HS-27A (cell line): ENCODE data around the gene TMEM150A.
"Not testable (repeated sequence)": the region's sequence is repeated elsewhere in the genome, so short reads cannot be mapped to it uniquely, and the experiment has no call there.

ENCODE experiments used
- DNase-seq: peaks from one replicate; pipeline ENCODE4 v3.0.0-alpha.2; 2012; ENCODE audit warnings: low read depth, missing footprints

The TMEM150A gene

GRCh38 chr2:85566265-85566664, 36.2 kb downstream of the TMEM150A start:
- DNase-seq = no peak

- no peak for DNase-seq
Observed at GRCh38 chr2:85564144-85564563, 38.3 kb downstream of the TMEM150A start.

- DNase-seq = no peak
Observed at GRCh38 chr2:85561280-85562212, 41.0 kb downstream of the TMEM150A start, which contains the start of gene GGCX. Gene GGCX (minus strand): TSS chr2:85561493. CDS start chr2:85561428, 65 bp downstream.

GRCh38 chr2:85560812-85561279, 41.7 kb downstream of the TMEM150A start:
- DNase-seq = no peak

GRCh38 chr2:85560403-85560726, 42.1 kb downstream of the TMEM150A start:
- not testable (repeated sequence) for DNase-seq

GRCh38 chr2:85558160-85558559, 44.3 kb downstream of the TMEM150A start:
- no peak for DNase-seq

- DNase-seq = no peak
Observed at GRCh38 chr2:85557130-85557529, 45.4 kb downstream of the TMEM150A start.

- no peak for DNase-seq
Observed at GRCh38 chr2:85554980-85555612, 47.4 kb downstream of the TMEM150A start.

GRCh38 chr2:85553184-85553583, 49.3 kb downstream of the TMEM150A start:
- DNase-seq = no peak

- peak; percentile 69 for DNase-seq
Observed at GRCh38 chr2:85551698-85552678, 50.5 kb downstream of the TMEM150A start.

GRCh38 chr2:85550486-85550885, 52.0 kb downstream of the TMEM150A start:
- DNase-seq = no peak

GRCh38 chr2:85549826-85550225, 52.7 kb downstream of the TMEM150A start:
- DNase-seq = peak; percentile 99

- DNase-seq = no peak
Observed at GRCh38 chr2:85549095-85549494, 53.4 kb downstream of the TMEM150A start.

GRCh38 chr2:85548608-85548900, 53.9 kb downstream of the TMEM150A start:
- DNase-seq = no peak
